ENCODE results near the gene USP9X. TPM values are rescaled to one million over a fixed set of nuclear protein-coding genes. Genes with fewer than 3 reads are reported as not detected.

The USP9X gene
- total and polyA plus RNA-seq, 2 of the 8 experiments (the other 6 are each of a cell fraction or from before 2014, with no cell fraction given): 79.2 to 300 TPM

DNA sequence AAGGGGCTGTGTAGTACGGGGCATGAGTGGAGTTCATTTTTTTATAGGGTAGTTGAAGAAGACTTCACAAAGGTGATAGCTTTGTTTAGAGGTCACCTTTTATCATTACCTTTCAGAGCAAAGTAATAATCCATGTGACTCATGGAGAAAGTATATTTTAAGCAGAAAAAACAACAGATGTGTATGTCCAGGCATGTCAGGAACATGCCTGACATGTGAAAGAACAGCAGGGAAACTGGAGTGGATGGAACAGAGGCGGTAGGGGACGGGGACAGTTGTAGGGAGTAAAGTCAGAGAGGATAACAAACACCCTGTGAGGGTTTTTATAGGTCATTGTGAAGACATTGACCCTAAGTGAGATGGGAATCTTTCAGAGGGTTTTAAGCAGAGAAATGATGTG is 107.6 kb downstream of the USP9X start (continued):
- TF ChIP-seq TAF7 (optimal IDR thresholded peaks at IDR 0.05; ENCODE audit: borderline replicate concordance, low read depth, low read length) (no peak), CHD1 (IDR thresholded peaks at IDR 0.05; ENCODE audit: low read depth, low read length) (no peak), HDAC6 (IDR thresholded peaks at IDR 0.05; ENCODE audit: low read depth, low read length) (no peak), TEAD4 (IDR thresholded peaks at IDR 0.05; ENCODE audit: low read depth, low read length) (no peak), KDM5A (IDR thresholded peaks at IDR 0.05; ENCODE audit: low read length) (no peak), HDAC2 (IDR thresholded peaks at IDR 0.05; ENCODE audit: borderline replicate concordance in 1 of 2, low read depth in 2 of 2, low read length in 2 of 2) (no peak), EGR1 (IDR thresholded peaks at IDR 0.05; ENCODE audit: borderline replicate concordance, low read depth, low read length) (no peak)
- TF ChIP-seq, protein P1, sequence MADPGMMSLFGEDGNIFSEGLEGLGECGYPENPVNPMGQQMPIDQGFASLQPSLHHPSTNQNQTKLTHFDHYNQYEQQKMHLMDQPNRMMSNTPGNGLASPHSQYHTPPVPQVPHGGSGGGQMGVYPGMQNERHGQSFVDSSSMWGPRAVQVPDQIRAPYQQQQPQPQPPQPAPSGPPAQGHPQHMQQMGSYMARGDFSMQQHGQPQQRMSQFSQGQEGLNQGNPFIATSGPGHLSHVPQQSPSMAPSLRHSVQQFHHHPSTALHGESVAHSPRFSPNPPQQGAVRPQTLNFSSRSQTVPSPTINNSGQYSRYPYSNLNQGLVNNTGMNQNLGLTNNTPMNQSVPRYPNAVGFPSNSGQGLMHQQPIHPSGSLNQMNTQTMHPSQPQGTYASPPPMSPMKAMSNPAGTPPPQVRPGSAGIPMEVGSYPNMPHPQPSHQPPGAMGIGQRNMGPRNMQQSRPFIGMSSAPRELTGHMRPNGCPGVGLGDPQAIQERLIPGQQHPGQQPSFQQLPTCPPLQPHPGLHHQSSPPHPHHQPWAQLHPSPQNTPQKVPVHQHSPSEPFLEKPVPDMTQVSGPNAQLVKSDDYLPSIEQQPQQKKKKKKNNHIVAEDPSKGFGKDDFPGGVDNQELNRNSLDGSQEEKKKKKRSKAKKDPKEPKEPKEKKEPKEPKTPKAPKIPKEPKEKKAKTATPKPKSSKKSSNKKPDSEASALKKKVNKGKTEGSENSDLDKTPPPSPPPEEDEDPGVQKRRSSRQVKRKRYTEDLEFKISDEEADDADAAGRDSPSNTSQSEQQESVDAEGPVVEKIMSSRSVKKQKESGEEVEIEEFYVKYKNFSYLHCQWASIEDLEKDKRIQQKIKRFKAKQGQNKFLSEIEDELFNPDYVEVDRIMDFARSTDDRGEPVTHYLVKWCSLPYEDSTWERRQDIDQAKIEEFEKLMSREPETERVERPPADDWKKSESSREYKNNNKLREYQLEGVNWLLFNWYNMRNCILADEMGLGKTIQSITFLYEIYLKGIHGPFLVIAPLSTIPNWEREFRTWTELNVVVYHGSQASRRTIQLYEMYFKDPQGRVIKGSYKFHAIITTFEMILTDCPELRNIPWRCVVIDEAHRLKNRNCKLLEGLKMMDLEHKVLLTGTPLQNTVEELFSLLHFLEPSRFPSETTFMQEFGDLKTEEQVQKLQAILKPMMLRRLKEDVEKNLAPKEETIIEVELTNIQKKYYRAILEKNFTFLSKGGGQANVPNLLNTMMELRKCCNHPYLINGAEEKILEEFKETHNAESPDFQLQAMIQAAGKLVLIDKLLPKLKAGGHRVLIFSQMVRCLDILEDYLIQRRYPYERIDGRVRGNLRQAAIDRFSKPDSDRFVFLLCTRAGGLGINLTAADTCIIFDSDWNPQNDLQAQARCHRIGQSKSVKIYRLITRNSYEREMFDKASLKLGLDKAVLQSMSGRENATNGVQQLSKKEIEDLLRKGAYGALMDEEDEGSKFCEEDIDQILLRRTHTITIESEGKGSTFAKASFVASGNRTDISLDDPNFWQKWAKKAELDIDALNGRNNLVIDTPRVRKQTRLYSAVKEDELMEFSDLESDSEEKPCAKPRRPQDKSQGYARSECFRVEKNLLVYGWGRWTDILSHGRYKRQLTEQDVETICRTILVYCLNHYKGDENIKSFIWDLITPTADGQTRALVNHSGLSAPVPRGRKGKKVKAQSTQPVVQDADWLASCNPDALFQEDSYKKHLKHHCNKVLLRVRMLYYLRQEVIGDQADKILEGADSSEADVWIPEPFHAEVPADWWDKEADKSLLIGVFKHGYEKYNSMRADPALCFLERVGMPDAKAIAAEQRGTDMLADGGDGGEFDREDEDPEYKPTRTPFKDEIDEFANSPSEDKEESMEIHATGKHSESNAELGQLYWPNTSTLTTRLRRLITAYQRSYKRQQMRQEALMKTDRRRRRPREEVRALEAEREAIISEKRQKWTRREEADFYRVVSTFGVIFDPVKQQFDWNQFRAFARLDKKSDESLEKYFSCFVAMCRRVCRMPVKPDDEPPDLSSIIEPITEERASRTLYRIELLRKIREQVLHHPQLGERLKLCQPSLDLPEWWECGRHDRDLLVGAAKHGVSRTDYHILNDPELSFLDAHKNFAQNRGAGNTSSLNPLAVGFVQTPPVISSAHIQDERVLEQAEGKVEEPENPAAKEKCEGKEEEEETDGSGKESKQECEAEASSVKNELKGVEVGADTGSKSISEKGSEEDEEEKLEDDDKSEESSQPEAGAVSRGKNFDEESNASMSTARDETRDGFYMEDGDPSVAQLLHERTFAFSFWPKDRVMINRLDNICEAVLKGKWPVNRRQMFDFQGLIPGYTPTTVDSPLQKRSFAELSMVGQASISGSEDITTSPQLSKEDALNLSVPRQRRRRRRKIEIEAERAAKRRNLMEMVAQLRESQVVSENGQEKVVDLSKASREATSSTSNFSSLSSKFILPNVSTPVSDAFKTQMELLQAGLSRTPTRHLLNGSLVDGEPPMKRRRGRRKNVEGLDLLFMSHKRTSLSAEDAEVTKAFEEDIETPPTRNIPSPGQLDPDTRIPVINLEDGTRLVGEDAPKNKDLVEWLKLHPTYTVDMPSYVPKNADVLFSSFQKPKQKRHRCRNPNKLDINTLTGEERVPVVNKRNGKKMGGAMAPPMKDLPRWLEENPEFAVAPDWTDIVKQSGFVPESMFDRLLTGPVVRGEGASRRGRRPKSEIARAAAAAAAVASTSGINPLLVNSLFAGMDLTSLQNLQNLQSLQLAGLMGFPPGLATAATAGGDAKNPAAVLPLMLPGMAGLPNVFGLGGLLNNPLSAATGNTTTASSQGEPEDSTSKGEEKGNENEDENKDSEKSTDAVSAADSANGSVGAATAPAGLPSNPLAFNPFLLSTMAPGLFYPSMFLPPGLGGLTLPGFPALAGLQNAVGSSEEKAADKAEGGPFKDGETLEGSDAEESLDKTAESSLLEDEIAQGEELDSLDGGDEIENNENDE (IDR thresholded peaks at IDR 0.05; ENCODE audit: insufficient replicate concordance, low read length): no peak

All from H1 (cell line).